ENCODE measurements around the gene SERPINB10. TPM values are rescaled to one million over a fixed set of nuclear protein-coding genes. Genes with fewer than 3 reads are reported as not detected.

SERPINB10 gene
- total and polyA plus RNA-seq, 2 donors (not counting 1 experiment from before 2014, with no cell fraction given) = not detected

DNA sequence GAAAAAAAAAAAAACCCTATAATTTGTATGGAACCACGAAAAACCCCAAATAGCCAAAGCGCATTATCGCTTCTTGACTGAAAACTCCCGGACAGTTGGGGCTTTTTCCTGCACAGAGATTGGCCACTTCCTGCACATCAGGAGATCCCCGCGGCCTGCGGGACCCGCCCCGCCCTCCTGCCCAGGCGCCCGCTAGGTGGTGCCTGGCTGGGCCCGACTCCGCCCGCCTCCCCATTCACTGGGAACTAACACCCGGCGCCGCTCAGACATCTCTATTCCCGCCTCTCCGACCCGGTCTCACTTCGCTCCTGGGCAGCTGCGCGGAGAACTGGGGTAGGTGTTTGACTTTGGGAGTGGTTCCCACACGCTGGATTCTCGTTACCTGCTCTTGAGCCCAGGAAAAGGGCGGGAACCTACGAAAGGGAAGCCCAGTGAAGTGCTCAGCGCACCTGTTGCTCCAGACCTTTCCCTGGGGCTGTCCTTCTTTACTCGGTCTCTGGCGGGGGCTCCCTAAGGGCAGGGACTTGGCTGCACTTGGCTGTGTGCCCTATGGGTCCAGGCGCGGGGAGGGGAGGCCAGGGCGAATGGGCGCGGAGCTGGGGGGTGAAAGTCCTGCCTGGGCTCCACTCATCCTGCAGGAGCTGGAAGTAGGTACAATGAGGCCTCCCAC lies 41.4 kb downstream of the SERPINB10 start, which contains the start of gene HMSD:
TSS of gene HMSD (plus strand) at position 234 of the 670 bp plus-strand sequence. CDS start 4,155 bp downstream, outside the sequence.
- intact Hi-C loops (cut with micrococcal nuclease) = loop anchor here (1.0 kb wide), 1 partner anchor 13 kb away; no protein-coding TSS in a partner anchor
- CTCF ChIA-PET = interaction anchor here (0.7 to 1.4 kb wide), 3 partner anchors 9 to 15 kb away, joined by 3 to 6 read pairs (median 3); no protein-coding TSS in a partner anchor

DNA sequence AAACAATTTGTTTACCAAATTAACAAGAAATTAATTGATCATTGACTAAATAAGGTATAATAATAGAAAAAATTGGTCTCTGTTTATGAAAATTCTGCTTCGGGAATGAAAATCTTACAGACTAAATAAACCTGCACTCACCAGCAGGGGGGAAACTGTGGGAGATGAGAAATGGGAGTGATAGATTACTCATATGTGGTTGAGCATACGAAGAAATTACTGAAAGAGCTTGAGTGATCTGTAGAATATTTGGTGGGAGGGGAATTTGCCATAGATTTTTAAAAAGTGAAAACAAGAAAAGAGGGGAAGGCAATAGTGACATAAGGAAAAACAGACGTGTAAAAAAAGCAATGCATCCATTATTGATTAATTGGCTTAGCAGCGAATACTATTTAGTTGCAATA lies 43.5 kb downstream of the SERPINB10 start:
- 73% methylated on average over 2 of the region's 4 CpGs for WGBS (ENCODE audit: insufficient coverage)
- Histone ChIP-seq H3K27ac (ENCODE audit: low read length in 2 of 2) (no peak overlapping the region), H3K79me2 (ENCODE audit: control insufficient read depth, insufficient read depth, low read length) (no peaks in the 10 kb centered on the region), H3K4me1 (ENCODE audit: control insufficient read depth in 2 of 2, insufficient read depth in 2 of 2, low read length in 2 of 2) (peaks cover 8% of the 10 kb centered on the region in 2 donors), H3K4me3 (ENCODE audit: control extremely low read depth in 1 of 5, extremely low read depth in 1 of 5, insufficient read depth in 1 of 5, low read depth in 2 of 5, low read length in 4 of 5) (no peak overlapping the region), H2AFZ (ENCODE audit: insufficient read depth, low read depth, low read length, poor library complexity, severe bottlenecking) (no peak overlapping the region), H3K9ac (ENCODE audit: low read length) (no peak overlapping the region), H4K20me1 (ENCODE audit: control insufficient read depth, insufficient read depth, low read length, poor library complexity, severe bottlenecking) (no peaks in the 10 kb centered on the region), H3K4me2 (replicated peaks; ENCODE audit: low read depth, low read length, poor library complexity, severe bottlenecking) (no peak overlapping the region), H3K36me3 (replicated peaks in 1 of 2; ENCODE audit: control extremely low read depth in 1 of 2, control insufficient read depth in 1 of 2, extremely low read depth in 1 of 2, insufficient read depth in 2 of 2, low read length in 1 of 2) (no peaks in the 10 kb centered on the region), H3K9me3 (ENCODE audit: control extremely low read depth in 1 of 3, control insufficient read depth in 2 of 3, insufficient read depth in 1 of 3, low read length in 2 of 3) (peaks cover 0 to 4% (median 0%) of the 10 kb centered on the region in 3 donors), H3K27me3 (replicated peaks in 1 of 4; ENCODE audit: control extremely low read depth in 1 of 4, control insufficient read depth in 3 of 4, insufficient read depth in 4 of 4, low read length in 3 of 4) (peaks cover 0 to 10% (median 4%) of the 10 kb centered on the region in 4 experiments)
- Mint-ChIP-seq H3K27ac (no peak overlapping the region), H3K4me1 (peaks cover 19% of the 10 kb centered on the region), H3K27me3 (peaks cover 15% of the 10 kb centered on the region), H3K9me3 (ENCODE audit: insufficient read depth) (no peaks in the 10 kb centered on the region), H3K4me3 (no peak overlapping the region)
- intact Hi-C loops (cut with micrococcal nuclease) = no loop called here
- CTCF ChIA-PET = no interaction called here
- no peak for TF ChIP-seq EZH2 (IDR thresholded peaks at IDR 0.05; ENCODE audit: borderline replicate concordance, insufficient read depth, low read depth, low read length, poor library complexity, severe bottlenecking)
- TF ChIP-seq, protein P1, sequence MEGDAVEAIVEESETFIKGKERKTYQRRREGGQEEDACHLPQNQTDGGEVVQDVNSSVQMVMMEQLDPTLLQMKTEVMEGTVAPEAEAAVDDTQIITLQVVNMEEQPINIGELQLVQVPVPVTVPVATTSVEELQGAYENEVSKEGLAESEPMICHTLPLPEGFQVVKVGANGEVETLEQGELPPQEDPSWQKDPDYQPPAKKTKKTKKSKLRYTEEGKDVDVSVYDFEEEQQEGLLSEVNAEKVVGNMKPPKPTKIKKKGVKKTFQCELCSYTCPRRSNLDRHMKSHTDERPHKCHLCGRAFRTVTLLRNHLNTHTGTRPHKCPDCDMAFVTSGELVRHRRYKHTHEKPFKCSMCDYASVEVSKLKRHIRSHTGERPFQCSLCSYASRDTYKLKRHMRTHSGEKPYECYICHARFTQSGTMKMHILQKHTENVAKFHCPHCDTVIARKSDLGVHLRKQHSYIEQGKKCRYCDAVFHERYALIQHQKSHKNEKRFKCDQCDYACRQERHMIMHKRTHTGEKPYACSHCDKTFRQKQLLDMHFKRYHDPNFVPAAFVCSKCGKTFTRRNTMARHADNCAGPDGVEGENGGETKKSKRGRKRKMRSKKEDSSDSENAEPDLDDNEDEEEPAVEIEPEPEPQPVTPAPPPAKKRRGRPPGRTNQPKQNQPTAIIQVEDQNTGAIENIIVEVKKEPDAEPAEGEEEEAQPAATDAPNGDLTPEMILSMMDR (IDR thresholded peaks at IDR 0.05) = peak; percentile 9
- ATAC-seq (ENCODE audit: low read depth) (no peak), DNase-seq (no peak)
- POLR2A ChIA-PET = no interaction called here

More for the DNA sequence above, 41.4 kb downstream of the SERPINB10 start, which contains the start of gene HMSD:
- DNase-seq = peak; percentile 70
- no peaks in the 10 kb centered on the region for H3K9me3 Mint-ChIP-seq (ENCODE audit: insufficient read depth)
- H3K4me2 ChIP-seq (replicated peaks; ENCODE audit: low read depth, low read length, poor library complexity, severe bottlenecking) = peak within 1 kb of the TSS; percentile 71
- H3K4me1 Mint-ChIP-seq = peaks cover 19% of the 10 kb centered on the region
- H2AFZ ChIP-seq (ENCODE audit: insufficient read depth, low read depth, low read length, poor library complexity, severe bottlenecking) = peak within 1 kb of the TSS; percentile 68
- POLR2A ChIA-PET = no interaction called here
- no peaks in the 10 kb centered on the region for H3K79me2 ChIP-seq (ENCODE audit: control insufficient read depth, insufficient read depth, low read length)
- H3K4me3 ChIP-seq (ENCODE audit: control extremely low read depth in 1 of 5, extremely low read depth in 1 of 5, insufficient read depth in 1 of 5, low read depth in 2 of 5, low read length in 4 of 5) = peak within 1 kb of the TSS in 4 of 5 experiments; percentile 22 to 59 (median 47)
- H3K27ac Mint-ChIP-seq = no peak within 1 kb of the TSS
- H4K20me1 ChIP-seq (ENCODE audit: control insufficient read depth, insufficient read depth, low read length, poor library complexity, severe bottlenecking) = no peaks in the 10 kb centered on the region
- H3K27me3 Mint-ChIP-seq = peaks cover 22% of the 10 kb centered on the region
- peak within 1 kb of the TSS; percentile 76 for H3K4me3 Mint-ChIP-seq
- H3K36me3 ChIP-seq (replicated peaks in 1 of 2; ENCODE audit: control extremely low read depth in 1 of 2, control insufficient read depth in 1 of 2, extremely low read depth in 1 of 2, insufficient read depth in 2 of 2, low read length in 1 of 2) = no peaks in the 10 kb centered on the region
- H3K9me3 ChIP-seq (ENCODE audit: control extremely low read depth in 1 of 3, control insufficient read depth in 2 of 3, insufficient read depth in 1 of 3, low read length in 2 of 3) = peaks cover 0 to 4% (median 0%) of the 10 kb centered on the region in 3 donors
- no peak within 1 kb of the TSS for H3K27ac ChIP-seq (ENCODE audit: low read length in 2 of 2)
- TF ChIP-seq, protein P1 (IDR thresholded peaks at IDR 0.05) = peak; percentile 53
- no peak for TF ChIP-seq EZH2 (IDR thresholded peaks at IDR 0.05; ENCODE audit: borderline replicate concordance, insufficient read depth, low read depth, low read length, poor library complexity, severe bottlenecking)
- ATAC-seq (ENCODE audit: low read depth) = peak; percentile 92
- 32% methylated on average over 24 of the region's 35 CpGs for WGBS (ENCODE audit: insufficient coverage)
- peaks cover 0 to 10% (median 4%) of the 10 kb centered on the region in 4 experiments for H3K27me3 ChIP-seq (replicated peaks in 1 of 4; ENCODE audit: control extremely low read depth in 1 of 4, control insufficient read depth in 3 of 4, insufficient read depth in 4 of 4, low read length in 3 of 4)
- peaks cover 8% of the 10 kb centered on the region in 2 donors for H3K4me1 ChIP-seq (ENCODE audit: control insufficient read depth in 2 of 2, insufficient read depth in 2 of 2, low read length in 2 of 2)
- H3K9ac ChIP-seq (ENCODE audit: low read length) = peak within 1 kb of the TSS; percentile 57
